Endothelial cell of umbilical vein (primary cell): ENCODE results near the gene GRIA1. TPM values are rescaled to one million over a fixed set of nuclear protein-coding genes. Genes with fewer than 3 reads are reported as not detected.

Source experiments
- BruUV-seq: library from RNA; stranded (reverse); fragments of 400-500 nt; replicated peaks from 2 replicates; lab custom pipeline; 2021; lab: Mats Ljungman, UMichigan
- CTCF ChIA-PET: fragments of 300-600, 350-600 bp; sonication (Branson Sonifier 250); formaldehyde crosslinking; loops from one replicate; lab custom pipeline; 2021; ENCODE audit warnings: antibody characterized with exemption, inconsistent platforms; lab: Charles Lee
- POLR2A ChIA-PET: fragments of 300-600, 350-600 bp; sonication (Branson Sonifier 250); formaldehyde crosslinking; loops from one replicate; lab custom pipeline; 2021; ENCODE audit warnings: antibody characterized with exemption, inconsistent platforms; lab: Charles Lee
- DNase-seq: peaks from one replicate; pipeline ENCODE4 v3.0.0-alpha.2; 2011; ENCODE audit warnings: low read depth, low spot score
- FAIRE-seq: peaks from 2 replicates; lab custom pipeline; 2011; peaks lifted over from hg19 to GRCh38; lab: Jason Lieb, UNC
- H2AFZ ChIP-seq: 2 replicates; pipeline ENCODE4 v1.6.0; 2012; ENCODE audit warnings: low read depth, low read length, control low read depth, inconsistent platforms
- H3K27ac ChIP-seq: 2 replicates; pipeline ENCODE4 v1.5.1; 2011; ENCODE audit warnings: low read depth, mild to moderate bottlenecking, control low read depth, low read length, moderate library complexity; ENCODE audit not compliant: insufficient read depth
- H3K27me3 ChIP-seq, 2 experiments: 2 replicates each; pipeline versions ENCODE4 v1.6.0 to v1.6.1; 2011; ENCODE audit warnings: low read length in 2 of 2, mixed read lengths in 1 of 2; ENCODE audit not compliant: control insufficient read depth in 2 of 2, insufficient read depth in 2 of 2
- H3K36me3 ChIP-seq, 2 experiments: 2 replicates in 1 of 2; 3 replicates in 1 of 2; pipeline ENCODE4 v1.5.1; 2011; ENCODE audit warnings: low read length in 2 of 2, mild to moderate bottlenecking in 1 of 2, moderate library complexity in 1 of 2; ENCODE audit not compliant: control insufficient read depth in 2 of 2, insufficient read depth in 2 of 2; ENCODE audit errors: extremely low read depth in 1 of 2
- H3K4me1 ChIP-seq: 3 replicates; pipeline ENCODE4 v1.5.1; 2011; ENCODE audit warnings: mild to moderate bottlenecking, low read length; ENCODE audit not compliant: control insufficient read depth, insufficient read depth; ENCODE audit errors: extremely low read depth
- H3K4me2 ChIP-seq: 2 replicates; pipeline ENCODE4 v1.6.1; 2011; ENCODE audit warnings: low read length, control low read depth, mixed read lengths; ENCODE audit not compliant: insufficient read depth
- H3K4me3 ChIP-seq, 3 experiments: fragments of 200-600 bp in 1 of 3; sonication (generic), shearing (Covaris generic) in 1 of 3; replicated peaks in 1 of 3; 2 replicates each; pipeline ENCODE4 v1.5.1; 2011 to 2016; ENCODE audit warnings: control low read depth in 3 of 3, low read length in 3 of 3, mild to moderate bottlenecking in 2 of 3, inconsistent platforms in 1 of 3, low read depth in 1 of 3, moderate library complexity in 1 of 3; ENCODE audit not compliant: insufficient read depth in 1 of 3
- H3K79me2 ChIP-seq: 2 replicates; pipeline ENCODE4 v1.6.0; 2012; ENCODE audit warnings: low read length, inconsistent platforms; ENCODE audit not compliant: control insufficient read depth, insufficient read depth
- H3K9ac ChIP-seq: replicated peaks from 2 replicates; pipeline ENCODE3; 2011; ENCODE audit warnings: low read length, control low read depth; ENCODE audit not compliant: insufficient read depth; ENCODE audit errors: extremely low read depth
- H3K9me1 ChIP-seq: replicated peaks from 3 replicates; pipeline ENCODE4 v1.6.0; 2011; ENCODE audit warnings: mild to moderate bottlenecking, low read length; ENCODE audit not compliant: control insufficient read depth, insufficient read depth; ENCODE audit errors: extremely low read depth
- H3K9me3 ChIP-seq: replicated peaks from 2 replicates; pipeline ENCODE4 v1.5.1; 2012; ENCODE audit warnings: low read length, inconsistent platforms; ENCODE audit not compliant: control insufficient read depth, insufficient read depth
- H4K20me1 ChIP-seq: replicated peaks from 2 replicates; pipeline ENCODE3; 2011; ENCODE audit warnings: mild to moderate bottlenecking, low read length; ENCODE audit not compliant: control insufficient read depth, insufficient read depth; ENCODE audit errors: extremely low read depth
- EZH2 ChIP-seq: IDR thresholded peaks from 2 replicates; pipeline ENCODE4 v1.6.1; 2012; ENCODE audit warnings: borderline replicate concordance, low read depth, mild to moderate bottlenecking, moderate library complexity, low read length, inconsistent platforms; ENCODE audit not compliant: severe bottlenecking
- FOS ChIP-seq: IDR thresholded peaks from 2 replicates; pipeline ENCODE4 v1.6.1; 2011; ENCODE audit warnings: mild to moderate bottlenecking, low read length, moderate library complexity, borderline replicate concordance; ENCODE audit not compliant: insufficient read depth
- GATA2 ChIP-seq: IDR thresholded peaks from 2 replicates; pipeline ENCODE4 v1.7.0; 2011; ENCODE audit warnings: low read depth, mild to moderate bottlenecking, moderate library complexity, mixed read lengths, low read length; ENCODE audit not compliant: insufficient read length, insufficient read depth
- JUN ChIP-seq: IDR thresholded peaks from 2 replicates; pipeline ENCODE4 v1.6.1; 2011; ENCODE audit warnings: borderline replicate concordance, low read depth; ENCODE audit not compliant: insufficient read length, insufficient read depth
- MYC ChIP-seq: IDR thresholded peaks from one replicate; pipeline ENCODE4 v1.6.1; 2011; ENCODE audit warnings: mild to moderate bottlenecking, low read depth, low read length
- POLR2A ChIP-seq: IDR thresholded peaks from 2 replicates; pipeline ENCODE4 v1.6.1; 2012; ENCODE audit warnings: low read depth, mild to moderate bottlenecking, control low read depth, low read length
- POLR2AphosphoS5 ChIP-seq: IDR thresholded peaks from 2 replicates; pipeline ENCODE4 v1.6.1; 2012; ENCODE audit warnings: low read depth, mild to moderate bottlenecking, control low read depth, low read length, moderate library complexity; ENCODE audit not compliant: insufficient read depth
- dilution Hi-C: fragments of 300-500 bp; cut with MboI; formaldehyde crosslinking; loops from one replicate; pipeline ENCODE4 v1.15.0; 2019; ENCODE audit warnings: low sequenced_read_pairs; ENCODE audit not compliant: extremely low pct_ligation_motif_present
- intact Hi-C: fragments of 100-400 bp; cut with micrococcal nuclease; formaldehyde crosslinking; loops from one replicate; pipeline ENCODE4 v1.10.0; 2022
- polyA plus RNA-seq, 4 experiments: library from polyadenylated mRNA; depleted of rRNA in 3 of 4; stranded (reverse) in 3 of 4; unstranded in 1 of 4; fragments of >200 nt; gene quantifications; 2 replicates each; pipeline versions ENCODE4 v1.2.1 to v1.2.3, GENCODE V29; 2011 to 2012; ENCODE audit warnings: missing spikeins in 1 of 4
- total RNA-seq: library from RNA; stranded (reverse); gene quantifications from 2 replicates; pipeline ENCODE4 v1.2.3, GENCODE V29; 2021
- TF ChIP-seq, protein P1 (sequence below), 2 donors: IDR thresholded peaks; 1 replicate in 1 of 2; 2 replicates in 1 of 2; pipeline ENCODE4 v1.5.1; 2011; ENCODE audit warnings: low read length in 2 of 2, mild to moderate bottlenecking in 2 of 2, moderate library complexity in 2 of 2, control low read depth in 1 of 2, inconsistent platforms in 1 of 2, low read depth in 1 of 2; ENCODE audit not compliant: insufficient read depth in 1 of 2; ENCODE audit errors: extremely low read depth in 1 of 2
- TF ChIP-seq, protein P2 (sequence below): IDR thresholded peaks from 2 replicates; pipeline ENCODE4 v1.6.1; 2011; ENCODE audit not compliant: insufficient read depth, insufficient read length

Gene GRIA1
- total and polyA plus RNA-seq, 2 donors (not counting 3 experiments of a cell fraction or from before 2014, with no cell fraction given): not detected

DNA sequence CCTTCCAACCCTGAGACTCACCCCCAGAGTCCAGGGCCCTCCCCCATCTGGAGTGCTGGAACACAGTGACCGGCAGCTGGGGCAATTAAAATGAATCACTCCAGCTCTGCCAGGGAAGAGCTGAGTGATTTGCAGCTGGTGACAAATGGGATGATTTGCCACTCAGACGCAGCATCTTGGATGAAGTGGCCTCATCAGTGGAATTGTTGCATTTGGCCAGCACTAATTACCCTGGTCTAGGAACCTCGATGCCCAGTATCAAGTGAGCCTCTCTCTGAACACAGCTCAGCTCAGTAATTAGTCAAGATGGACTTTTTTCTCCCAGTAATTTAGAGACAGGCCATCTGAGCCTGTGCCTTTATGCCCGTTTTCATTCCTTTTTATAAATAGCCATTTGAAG is 259.5 kb downstream of the GRIA1 start:
- ChIA-PET POLR2A (no interaction called here), CTCF (no interaction called here)
- Histone ChIP-seq H3K9me1 (no peaks in the 10 kb centered on the region), H3K9ac (no peak overlapping the region), H2AFZ (no peak overlapping the region), H3K36me3 (no peaks in the 10 kb centered on the region), H3K4me1 (no peaks in the 10 kb centered on the region), H3K79me2 (no peaks in the 10 kb centered on the region), H3K4me2 (no peak overlapping the region), H3K27me3 (no peaks in the 10 kb centered on the region), H3K9me3 (no peaks in the 10 kb centered on the region), H3K4me3 (no peak overlapping the region), H4K20me1 (no peaks in the 10 kb centered on the region), H3K27ac (no peak overlapping the region)
- TF ChIP-seq POLR2A: no peak
- TF ChIP-seq, protein P1, sequence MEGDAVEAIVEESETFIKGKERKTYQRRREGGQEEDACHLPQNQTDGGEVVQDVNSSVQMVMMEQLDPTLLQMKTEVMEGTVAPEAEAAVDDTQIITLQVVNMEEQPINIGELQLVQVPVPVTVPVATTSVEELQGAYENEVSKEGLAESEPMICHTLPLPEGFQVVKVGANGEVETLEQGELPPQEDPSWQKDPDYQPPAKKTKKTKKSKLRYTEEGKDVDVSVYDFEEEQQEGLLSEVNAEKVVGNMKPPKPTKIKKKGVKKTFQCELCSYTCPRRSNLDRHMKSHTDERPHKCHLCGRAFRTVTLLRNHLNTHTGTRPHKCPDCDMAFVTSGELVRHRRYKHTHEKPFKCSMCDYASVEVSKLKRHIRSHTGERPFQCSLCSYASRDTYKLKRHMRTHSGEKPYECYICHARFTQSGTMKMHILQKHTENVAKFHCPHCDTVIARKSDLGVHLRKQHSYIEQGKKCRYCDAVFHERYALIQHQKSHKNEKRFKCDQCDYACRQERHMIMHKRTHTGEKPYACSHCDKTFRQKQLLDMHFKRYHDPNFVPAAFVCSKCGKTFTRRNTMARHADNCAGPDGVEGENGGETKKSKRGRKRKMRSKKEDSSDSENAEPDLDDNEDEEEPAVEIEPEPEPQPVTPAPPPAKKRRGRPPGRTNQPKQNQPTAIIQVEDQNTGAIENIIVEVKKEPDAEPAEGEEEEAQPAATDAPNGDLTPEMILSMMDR (IDR thresholded peaks at IDR 0.05; ENCODE audit: extremely low read depth in 1 of 2, insufficient read depth in 1 of 2, low read depth in 1 of 2, low read length in 2 of 2): no peak
- no peak for TF ChIP-seq FOS
- no peak for TF ChIP-seq POLR2AphosphoS5
- TF ChIP-seq MYC: no peak
- no peak for TF ChIP-seq EZH2
- TF ChIP-seq JUN: no peak
- TF ChIP-seq GATA2: no peak
- TF ChIP-seq, protein P2, sequence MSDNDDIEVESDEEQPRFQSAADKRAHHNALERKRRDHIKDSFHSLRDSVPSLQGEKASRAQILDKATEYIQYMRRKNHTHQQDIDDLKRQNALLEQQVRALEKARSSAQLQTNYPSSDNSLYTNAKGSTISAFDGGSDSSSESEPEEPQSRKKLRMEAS: no peak
- dilution Hi-C loops: no loop called here
- BruUV-seq: no TSS peak
- intact Hi-C loops: no loop called here
- FAIRE-seq (no peak), DNase-seq (no peak)
